ENCODE measurements around the gene PCLO.

PCLO gene

DNA sequence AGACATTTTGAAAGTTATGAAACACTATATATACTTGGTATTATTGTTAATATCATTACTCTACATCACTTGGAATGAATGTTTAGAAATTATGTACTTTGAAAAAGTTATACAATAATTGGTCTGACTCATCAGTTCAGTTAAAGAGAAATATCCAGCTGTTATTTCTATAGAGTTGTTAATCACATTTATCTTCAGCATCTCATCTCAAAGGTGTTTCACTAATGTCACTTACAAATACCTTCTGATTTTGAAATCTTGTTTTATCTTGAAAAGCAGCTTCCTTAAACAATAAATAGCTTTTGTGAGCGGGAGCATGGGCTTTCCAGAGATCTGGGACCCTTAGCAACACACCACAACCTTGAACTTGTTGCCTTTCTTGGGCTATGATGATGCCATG lies 205.2 kb downstream of the PCLO start:
- DNase-seq (ENCODE audit: low read depth): no peak
- TF ChIP-seq, protein P1, sequence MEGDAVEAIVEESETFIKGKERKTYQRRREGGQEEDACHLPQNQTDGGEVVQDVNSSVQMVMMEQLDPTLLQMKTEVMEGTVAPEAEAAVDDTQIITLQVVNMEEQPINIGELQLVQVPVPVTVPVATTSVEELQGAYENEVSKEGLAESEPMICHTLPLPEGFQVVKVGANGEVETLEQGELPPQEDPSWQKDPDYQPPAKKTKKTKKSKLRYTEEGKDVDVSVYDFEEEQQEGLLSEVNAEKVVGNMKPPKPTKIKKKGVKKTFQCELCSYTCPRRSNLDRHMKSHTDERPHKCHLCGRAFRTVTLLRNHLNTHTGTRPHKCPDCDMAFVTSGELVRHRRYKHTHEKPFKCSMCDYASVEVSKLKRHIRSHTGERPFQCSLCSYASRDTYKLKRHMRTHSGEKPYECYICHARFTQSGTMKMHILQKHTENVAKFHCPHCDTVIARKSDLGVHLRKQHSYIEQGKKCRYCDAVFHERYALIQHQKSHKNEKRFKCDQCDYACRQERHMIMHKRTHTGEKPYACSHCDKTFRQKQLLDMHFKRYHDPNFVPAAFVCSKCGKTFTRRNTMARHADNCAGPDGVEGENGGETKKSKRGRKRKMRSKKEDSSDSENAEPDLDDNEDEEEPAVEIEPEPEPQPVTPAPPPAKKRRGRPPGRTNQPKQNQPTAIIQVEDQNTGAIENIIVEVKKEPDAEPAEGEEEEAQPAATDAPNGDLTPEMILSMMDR (conservative IDR thresholded peaks at IDR 0.05; ENCODE audit: low read depth, low read length): no peak
- no peak overlapping the region for H3K4me3 ChIP-seq (ENCODE audit: low read depth, low read length)

DNA sequence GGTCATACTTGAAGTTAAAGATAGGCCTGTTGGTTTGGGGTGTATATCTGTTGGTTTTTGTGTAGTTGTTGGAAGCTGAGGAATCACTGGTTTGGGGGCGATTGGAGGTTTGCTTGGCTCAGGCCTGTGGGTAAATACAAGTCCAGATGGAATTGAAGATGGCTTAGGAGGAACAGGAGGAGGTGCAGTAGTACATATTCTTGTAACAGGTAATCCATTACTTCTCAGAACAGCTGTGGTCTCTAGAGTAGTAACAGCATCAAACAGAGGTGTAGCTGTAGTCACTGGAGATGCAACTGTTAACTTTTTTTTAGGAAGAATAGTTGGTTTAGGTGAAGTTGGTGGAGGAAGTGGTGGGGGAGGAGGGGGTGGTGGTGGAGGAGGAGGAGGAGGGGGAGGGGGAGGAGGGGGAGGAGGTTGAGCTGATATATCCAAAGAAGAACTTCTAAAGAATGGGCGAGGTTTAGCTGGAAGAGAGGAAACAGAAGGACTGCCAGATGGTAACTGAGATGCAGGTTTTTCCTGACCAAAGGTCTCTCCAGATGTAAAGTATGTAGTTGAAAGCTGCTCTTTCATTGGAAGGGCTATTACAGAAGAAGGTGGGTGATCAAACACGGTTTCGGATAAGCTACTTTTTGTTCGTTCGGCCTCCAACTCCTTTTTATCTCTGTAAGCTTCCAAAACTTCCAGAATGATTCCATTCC lies 209.2 kb downstream of the PCLO start:
- H3K4me3 ChIP-seq (ENCODE audit: low read depth, low read length): no peak overlapping the region
- no peak for DNase-seq (ENCODE audit: low read depth)
- TF ChIP-seq, protein P1 (conservative IDR thresholded peaks at IDR 0.05; ENCODE audit: low read depth, low read length): no peak

DNA sequence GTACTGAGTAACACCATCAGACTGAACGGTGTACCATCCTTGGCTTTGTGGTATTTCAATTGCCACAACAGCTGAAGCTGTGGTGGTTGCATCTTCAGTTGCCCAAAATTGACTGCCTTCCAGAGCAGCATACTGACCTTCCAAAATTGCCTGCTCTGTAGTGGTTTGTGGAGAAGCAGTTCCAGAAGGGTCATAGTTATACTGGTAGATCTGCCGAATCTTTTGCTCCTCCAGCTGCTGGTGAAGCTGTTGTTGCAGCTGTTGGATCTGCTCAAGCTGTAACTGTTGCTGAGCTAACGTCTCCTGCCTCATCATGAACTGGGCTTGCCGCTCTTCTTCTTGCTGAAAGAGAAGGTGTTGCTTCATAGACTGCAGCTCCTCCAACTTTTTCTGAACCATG lies 212.2 kb downstream of the PCLO start:
- no peak for DNase-seq (ENCODE audit: low read depth)
- no peak overlapping the region for H3K4me3 ChIP-seq (ENCODE audit: low read depth, low read length)
- TF ChIP-seq, protein P1 (conservative IDR thresholded peaks at IDR 0.05; ENCODE audit: low read depth, low read length): no peak

DNA sequence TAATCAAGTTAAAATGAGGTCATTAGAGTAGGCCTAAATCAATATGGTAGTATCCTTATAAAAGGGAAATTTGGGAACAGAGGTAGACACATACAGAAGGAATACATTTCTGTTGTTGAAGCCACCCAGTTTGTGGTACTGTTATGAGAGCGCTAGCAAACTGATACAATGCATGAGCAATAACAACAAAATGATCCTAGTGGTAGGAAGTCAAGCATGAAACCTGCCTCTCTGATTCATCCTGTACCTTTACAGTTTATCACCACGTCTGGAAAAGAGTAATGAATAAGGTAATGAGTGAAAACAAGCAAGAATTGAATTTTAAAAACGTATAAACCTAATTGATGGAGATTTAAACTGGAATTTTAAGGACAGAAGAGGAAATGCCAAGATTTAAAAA lies 217.2 kb downstream of the PCLO start:
- TF ChIP-seq, protein P1 (conservative IDR thresholded peaks at IDR 0.05; ENCODE audit: low read depth, low read length): no peak
- H3K4me3 ChIP-seq (ENCODE audit: low read depth, low read length): no peak overlapping the region
- no peak for DNase-seq (ENCODE audit: low read depth)

DNA sequence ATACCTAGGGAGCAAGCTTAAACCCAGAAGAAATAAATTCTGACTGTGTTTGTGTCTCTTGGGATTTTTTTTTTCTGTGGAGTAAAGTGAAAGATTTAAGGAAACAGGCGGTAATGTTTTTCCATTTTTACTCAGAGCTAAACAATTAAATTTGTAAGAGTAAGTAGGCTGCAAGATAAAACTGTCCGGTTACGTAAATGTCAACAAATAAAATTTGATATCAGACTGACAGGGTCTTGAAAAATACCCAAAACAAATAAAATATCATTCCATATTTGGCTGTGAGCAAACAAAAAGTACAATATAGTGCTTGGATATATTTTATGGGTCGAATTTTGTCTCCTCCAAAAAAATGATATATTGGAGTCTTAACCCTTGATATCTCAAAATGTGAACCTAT lies 217.6 kb downstream of the PCLO start:
- TF ChIP-seq, protein P1 (conservative IDR thresholded peaks at IDR 0.05; ENCODE audit: low read depth, low read length): no peak
- no peak overlapping the region for H3K4me3 ChIP-seq (ENCODE audit: low read depth, low read length)
- no peak for DNase-seq (ENCODE audit: low read depth)

DNA sequence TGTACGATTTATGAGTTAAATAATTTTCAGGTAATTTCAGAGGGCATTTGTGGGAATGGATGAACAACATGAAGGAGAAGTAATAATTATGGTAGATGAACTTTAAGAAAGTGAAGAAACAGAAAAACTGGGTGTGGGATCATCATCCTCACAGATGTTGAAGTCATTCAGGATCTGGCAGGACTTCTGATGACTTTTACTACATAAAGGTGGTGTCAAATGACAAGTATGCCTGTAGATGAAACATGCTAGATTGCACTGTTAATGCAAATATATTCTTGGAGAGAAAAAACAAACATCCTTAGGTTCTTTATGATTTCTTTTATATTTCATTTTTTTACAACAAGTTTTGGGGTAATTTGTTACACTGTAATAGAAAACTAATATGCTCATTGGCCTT lies 230.2 kb downstream of the PCLO start:
- DNase-seq (ENCODE audit: low read depth): no peak
- TF ChIP-seq, protein P1 (conservative IDR thresholded peaks at IDR 0.05; ENCODE audit: low read depth, low read length): no peak
- no peak overlapping the region for H3K4me3 ChIP-seq (ENCODE audit: low read depth, low read length)

DNA sequence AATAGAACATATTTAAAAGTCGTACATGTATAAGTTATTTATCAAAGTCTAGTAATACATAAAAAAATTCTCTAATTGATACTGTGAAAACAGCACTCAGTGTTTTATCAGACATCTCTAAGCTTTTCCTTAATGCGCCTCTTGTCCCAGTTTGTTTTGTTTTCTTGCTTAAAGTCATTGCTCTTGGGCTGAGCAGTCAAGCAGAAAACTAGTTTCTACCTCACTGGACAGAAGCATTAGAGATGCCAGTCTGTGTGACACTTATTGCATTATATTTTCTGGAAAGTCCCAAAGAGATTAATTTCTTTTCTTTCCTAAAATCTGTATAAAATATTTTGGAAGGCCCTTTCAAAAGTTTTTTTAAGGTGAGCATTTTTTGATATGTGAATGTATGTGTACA lies 236.2 kb downstream of the PCLO start:
- no peak overlapping the region for H3K4me3 ChIP-seq (ENCODE audit: low read depth, low read length)
- TF ChIP-seq, protein P1 (conservative IDR thresholded peaks at IDR 0.05; ENCODE audit: low read depth, low read length): no peak
- DNase-seq (ENCODE audit: low read depth): no peak
